SKM-1 treated with dmso at 0.1 percent for 144 hours (cell line): Measurements from ENCODE around the gene NECAB2.

Experiments used
- DNase-seq: peaks from one replicate; lab custom pipeline; 2025; ENCODE audit not compliant: unreplicated experiment; lab: John Stamatoyannopoulos, UW

The NECAB2 gene

GRCh38 chr16:83951544-83951943, 16.5 kb upstream of the NECAB2 start:
- DNase-seq: no peak

- DNase-seq: no peak
Observed at GRCh38 chr16:83952587-83952939, 15.5 kb upstream of the NECAB2 start.

- DNase-seq: peak; percentile 91
Observed at GRCh38 chr16:83952940-83953795, 14.9 kb upstream of the NECAB2 start, which contains the start of gene OSGIN1. OSGIN1 (plus strand) TSS chr16:83953240; CDS start chr16:83957672, 4,432 bp downstream.

- peak; percentile 53 for DNase-seq
Observed at GRCh38 chr16:83953796-83954576, 14.1 kb upstream of the NECAB2 start.

- DNase-seq: no peak
Observed at GRCh38 chr16:83954577-83955016, 13.4 kb upstream of the NECAB2 start.

- DNase-seq: no peak
Observed at GRCh38 chr16:83955218-83956130, 12.6 kb upstream of the NECAB2 start.

GRCh38 chr16:83956336-83957289, 11.4 kb upstream of the NECAB2 start:
- DNase-seq: peak; percentile 68

GRCh38 chr16:83957296-83957855, 10.7 kb upstream of the NECAB2 start:
- no peak for DNase-seq

- DNase-seq: no peak
Observed at GRCh38 chr16:83958137-83958845, 9.8 kb upstream of the NECAB2 start.

GRCh38 chr16:83958846-83959565, 9.0 kb upstream of the NECAB2 start:
- no peak for DNase-seq

- DNase-seq: peak; percentile 54
Observed at GRCh38 chr16:83959656-83960434, 8.2 kb upstream of the NECAB2 start.

- DNase-seq: no peak
Observed at GRCh38 chr16:83960521-83961249, 7.4 kb upstream of the NECAB2 start.

- DNase-seq: no peak
Observed at GRCh38 chr16:83961591-83961990, 6.5 kb upstream of the NECAB2 start.

- DNase-seq: no peak
Observed at GRCh38 chr16:83963277-83964119, 4.5 kb upstream of the NECAB2 start.

- no peak for DNase-seq
Observed at GRCh38 chr16:83964684-83965443, 3.2 kb upstream of the NECAB2 start.
